BLaER1 treated with 17β-estradiol and CSF1 and Interleukin-3, amounts not matched to agents 10 nM and 100 nM (cell line): ENCODE data around the gene KDELR3.

ENCODE experiments used
- H3K27ac ChIP-seq, 11 experiments: shearing (Covaris generic); formaldehyde crosslinking; 2 replicates each; pipeline ENCODE4 v1.8.1; 2022
- H3K27me3 ChIP-seq, 11 experiments: shearing (Covaris generic); formaldehyde crosslinking; 2 replicates each; pipeline ENCODE4 v1.8.1; 2022
- H3K36me3 ChIP-seq, 11 experiments: shearing (Covaris generic); formaldehyde crosslinking; 2 replicates each; pipeline ENCODE4 v1.8.1; 2022
- H3K4me1 ChIP-seq, 10 experiments: shearing (Covaris generic); formaldehyde crosslinking; 2 replicates each; pipeline ENCODE4 v1.8.1; 2022
- H3K4me2 ChIP-seq, 11 experiments: shearing (Covaris generic); formaldehyde crosslinking; 2 replicates each; pipeline ENCODE4 v1.8.1; 2022
- H3K4me3 ChIP-seq, 10 experiments: shearing (Covaris generic); formaldehyde crosslinking; 2 replicates each; pipeline ENCODE4 v1.8.1; 2022
- H3K9ac ChIP-seq, 11 experiments: shearing (Covaris generic); formaldehyde crosslinking; 2 replicates each; pipeline ENCODE4 v1.8.1; 2022
- H3K9me3 ChIP-seq, 11 experiments: shearing (Covaris generic); formaldehyde crosslinking; replicated peaks in 1 of 11; 2 replicates each; pipeline ENCODE4 v1.8.1; 2022
- H4K20me1 ChIP-seq, 11 experiments: shearing (Covaris generic); formaldehyde crosslinking; 2 replicates each; pipeline ENCODE4 v1.8.1; 2022
- Cebpa-rat ChIP-seq, 11 experiments: shearing (Covaris generic); IDR thresholded peaks; 2 replicates each; pipeline ENCODE4 v1.8.1; 2022

The KDELR3 gene

DNA sequence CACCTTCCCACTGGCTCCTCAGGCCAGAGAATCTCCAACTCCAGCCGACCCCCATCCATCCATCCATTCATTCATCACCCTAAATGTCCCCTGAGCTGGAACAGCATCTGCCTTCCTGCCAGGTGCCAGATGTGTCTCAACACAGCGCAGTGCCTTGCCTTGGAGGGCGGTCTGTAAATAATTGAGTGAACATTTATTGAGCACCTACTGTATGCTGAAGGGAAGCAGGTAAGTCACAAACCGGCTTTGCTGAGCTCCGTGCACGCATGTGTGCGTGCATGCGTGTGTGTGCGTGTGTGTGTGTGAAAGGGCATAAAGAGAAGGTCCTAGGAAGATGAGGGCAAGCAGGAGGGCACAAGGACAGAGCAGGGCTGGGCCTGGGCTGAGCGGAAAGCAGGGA lies 23.1 kb upstream of the KDELR3 start:
- no peaks in the 10 kb centered on the region for H3K36me3 ChIP-seq
- H3K9ac ChIP-seq, result no peak overlapping the region
- H3K9me3 ChIP-seq, result no peaks in the 10 kb centered on the region
- no peak overlapping the region for H3K4me3 ChIP-seq
- peaks cover 5 to 15% (median 12%) of the 10 kb centered on the region in 11 experiments; a peak in 21 of 22 replicates for H3K27me3 ChIP-seq
- peaks cover 0 to 30% (median 0%) of the 10 kb centered on the region in 11 experiments; a peak in 5 of 22 replicates for H4K20me1 ChIP-seq
- H3K4me1 ChIP-seq, result peaks cover 0 to 27% (median 17%) of the 10 kb centered on the region in 10 experiments; a peak in 16 of 20 replicates
- TF ChIP-seq Cebpa-rat (IDR thresholded peaks at IDR 0.05), result no peak
- H3K27ac ChIP-seq, result no peak overlapping the region
- peak overlapping the region in 9 of 11 experiments; percentile 9 to 58 (median 39); a peak in 14 of 22 replicates for H3K4me2 ChIP-seq

DNA sequence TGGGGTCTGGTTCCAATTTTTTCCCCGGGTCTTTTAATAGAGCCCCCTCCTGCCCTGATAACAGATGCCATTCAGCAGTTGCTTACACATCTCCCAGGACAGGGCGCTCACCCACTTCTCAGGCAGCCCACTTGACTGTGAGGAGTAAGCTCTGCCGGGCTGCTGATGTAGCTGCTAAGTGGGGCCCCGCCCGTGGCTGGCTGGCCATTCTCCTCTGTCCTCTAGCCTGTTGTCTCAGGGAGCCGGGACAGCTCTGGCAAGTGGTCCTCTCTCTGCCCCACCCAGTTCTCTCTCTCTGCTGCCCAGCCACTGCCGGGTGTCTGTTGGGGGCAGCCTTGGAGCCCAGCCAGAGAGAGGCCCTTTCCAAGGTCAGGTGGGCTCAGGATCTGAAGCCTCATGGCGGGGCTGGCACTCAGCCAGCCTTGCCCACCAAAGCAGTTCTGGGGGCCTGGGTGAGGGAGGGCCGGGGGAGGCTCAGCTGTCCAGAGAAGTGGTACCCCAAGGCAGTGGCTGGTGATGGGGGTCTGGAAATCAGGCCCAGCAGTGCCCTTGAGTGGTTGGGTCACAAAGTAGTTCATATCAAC lies 21.8 kb upstream of the KDELR3 start:
- H3K9ac ChIP-seq, result no peak overlapping the region
- TF ChIP-seq Cebpa-rat (IDR thresholded peaks at IDR 0.05), result no peak
- peaks cover 18 to 29% (median 25%) of the 10 kb centered on the region in 11 experiments for H3K27me3 ChIP-seq
- H3K4me3 ChIP-seq, result no peak overlapping the region
- no peak overlapping the region for H3K27ac ChIP-seq
- H3K9me3 ChIP-seq, result no peaks in the 10 kb centered on the region
- H3K36me3 ChIP-seq, result no peaks in the 10 kb centered on the region
- H3K4me1 ChIP-seq, result peaks cover 0 to 27% (median 17%) of the 10 kb centered on the region in 10 experiments; a peak in 16 of 20 replicates
- no peak overlapping the region for H3K4me2 ChIP-seq
- peaks cover 0 to 44% (median 0%) of the 10 kb centered on the region in 11 experiments; a peak in 6 of 22 replicates for H4K20me1 ChIP-seq

DNA sequence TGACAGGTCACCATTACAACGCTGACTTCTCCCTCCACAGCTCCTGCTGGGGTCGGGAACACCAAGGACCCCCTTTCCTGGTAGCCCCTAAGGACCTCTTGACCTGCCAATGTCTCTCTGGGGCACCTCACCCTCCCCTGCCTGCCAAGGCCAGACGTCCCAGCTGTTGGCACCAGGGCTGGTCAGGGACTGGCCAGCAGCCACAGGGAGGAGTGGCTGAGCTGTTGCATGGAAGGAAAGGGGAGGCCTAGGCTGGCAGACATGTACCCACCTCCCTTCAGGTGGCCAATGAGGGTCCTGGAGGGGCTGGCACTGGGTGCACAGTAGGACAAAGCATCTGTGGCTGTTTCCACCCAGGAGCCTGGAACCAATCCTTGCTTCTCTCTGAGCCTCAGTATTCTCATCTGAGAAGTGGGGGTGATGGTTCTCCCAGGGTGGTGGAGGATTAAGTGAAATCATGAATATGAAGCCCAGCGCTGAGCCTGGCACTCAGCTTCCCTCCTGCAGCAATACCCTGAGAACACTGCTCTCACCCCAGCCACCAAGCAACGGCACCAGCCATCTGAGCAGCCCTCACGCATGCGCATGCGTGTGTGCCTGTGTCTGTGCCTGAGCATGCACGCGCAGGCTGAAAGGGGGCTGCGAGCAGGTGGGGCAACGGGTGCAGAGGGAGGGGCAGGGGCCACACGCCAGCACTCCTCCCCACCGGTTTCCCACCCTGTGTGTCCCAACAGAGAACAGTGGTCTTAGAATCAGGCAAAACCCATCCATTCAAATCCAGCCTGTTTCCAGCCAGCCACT lies 18.8 kb upstream of the KDELR3 start:
- H3K4me3 ChIP-seq, result no peak overlapping the region
- no peak for TF ChIP-seq Cebpa-rat (IDR thresholded peaks at IDR 0.05)
- H3K27me3 ChIP-seq, result peaks cover 48 to 59% (median 55%) of the 10 kb centered on the region in 11 experiments

DNA sequence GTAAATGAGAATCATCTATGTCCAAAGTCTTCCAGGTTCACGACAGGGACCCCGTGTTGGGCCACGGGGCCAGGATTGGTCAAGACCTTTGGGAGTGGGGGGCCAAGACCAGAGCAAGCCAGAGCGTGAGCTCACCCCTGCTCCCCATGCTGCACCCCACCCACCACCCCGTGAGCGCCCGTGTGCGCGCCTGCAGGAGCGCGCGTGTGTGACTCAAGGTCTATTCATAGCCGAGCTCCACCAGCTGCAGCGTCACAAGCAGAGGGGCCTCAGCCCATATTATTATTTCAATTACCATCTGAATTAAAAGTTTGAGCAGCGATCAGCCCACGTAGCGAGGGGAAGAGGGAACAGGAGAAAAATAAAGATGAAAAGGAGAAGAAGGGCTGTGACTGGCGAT lies 18.1 kb upstream of the KDELR3 start:
- Histone ChIP-seq H3K4me3 (no peak overlapping the region), H3K4me1 (peaks cover 4 to 18% (median 10%) of the 10 kb centered on the region in 10 experiments; a peak in 17 of 20 replicates), H3K27me3 (peaks cover 55 to 65% (median 61%) of the 10 kb centered on the region in 11 experiments), H3K9ac (no peak overlapping the region), H3K36me3 (no peaks in the 10 kb centered on the region), H4K20me1 (peaks cover 0 to 59% (median 16%) of the 10 kb centered on the region in 11 experiments; a peak in 15 of 22 replicates), H3K4me2 (no peak overlapping the region), H3K9me3 (no peaks in the 10 kb centered on the region), H3K27ac (no peak overlapping the region)
- no peak for TF ChIP-seq Cebpa-rat (IDR thresholded peaks at IDR 0.05)

More for the DNA sequence above, 18.8 kb upstream of the KDELR3 start:
- peaks cover under 1 to 18% (median 11%) of the 10 kb centered on the region in 10 experiments; a peak in 15 of 20 replicates for H3K4me1 ChIP-seq
- no peaks in the 10 kb centered on the region for H3K36me3 ChIP-seq
- H3K4me2 ChIP-seq, result no peak overlapping the region
- no peak overlapping the region for H3K27ac ChIP-seq
- H3K9ac ChIP-seq, result no peak overlapping the region
- no peaks in the 10 kb centered on the region for H3K9me3 ChIP-seq
- peaks cover 0 to 56% (median 9%) of the 10 kb centered on the region in 11 experiments; a peak in 15 of 22 replicates for H4K20me1 ChIP-seq

DNA sequence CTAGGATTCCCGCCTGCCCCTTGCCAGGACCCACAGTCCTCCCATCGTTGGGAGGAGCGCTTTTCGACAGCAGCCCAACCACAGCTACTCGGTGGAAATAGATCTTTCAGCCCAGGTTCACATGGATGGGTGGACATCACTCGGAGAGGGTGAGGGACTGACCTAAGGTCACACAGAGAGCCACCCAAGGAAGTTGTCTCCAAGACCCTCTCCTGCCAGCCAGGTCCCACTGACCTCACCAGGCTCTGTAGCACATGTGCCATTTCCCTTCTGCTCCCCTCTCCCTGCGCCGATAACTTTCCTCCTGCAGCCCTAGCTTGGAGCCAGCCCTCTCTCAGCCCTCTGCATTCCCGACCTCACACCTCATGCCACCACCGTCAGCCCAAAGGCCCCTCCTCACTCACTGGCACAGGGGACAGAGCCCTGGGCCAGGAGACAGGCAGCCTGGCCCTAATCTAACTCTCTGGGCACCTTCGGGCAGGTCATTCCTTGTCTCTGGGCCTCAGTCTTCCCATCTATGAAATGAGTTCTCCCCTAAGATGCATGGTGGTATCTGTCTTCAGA lies 17.6 kb upstream of the KDELR3 start:
- no peak for TF ChIP-seq Cebpa-rat (IDR thresholded peaks at IDR 0.05)

DNA sequence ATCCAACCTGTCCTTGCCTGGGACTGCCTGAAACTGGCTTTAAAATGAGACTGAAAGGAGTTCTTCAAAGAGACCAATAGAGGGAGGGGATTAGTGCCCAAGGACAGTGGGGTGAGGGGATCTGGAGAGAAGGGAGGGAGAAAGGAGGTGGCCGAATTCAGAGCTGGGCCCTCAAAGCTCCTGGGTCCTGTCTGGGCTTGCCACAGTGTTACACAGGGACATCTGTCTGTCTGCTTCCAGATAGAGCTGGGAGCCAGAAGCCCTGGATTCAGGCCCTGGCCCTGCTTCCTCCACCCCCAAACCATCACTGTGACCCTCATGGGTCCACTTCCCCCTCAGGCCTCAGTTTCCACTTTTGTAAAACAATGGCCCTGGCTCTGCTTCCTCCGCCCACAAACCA lies 16.5 kb upstream of the KDELR3 start:
- Histone ChIP-seq H3K36me3 (no peaks in the 10 kb centered on the region), H4K20me1 (peaks cover 0 to 70% (median 18%) of the 10 kb centered on the region in 11 experiments; a peak in 15 of 22 replicates), H3K4me3 (no peak overlapping the region), H3K27ac (no peak overlapping the region), H3K9me3 (no peaks in the 10 kb centered on the region), H3K9ac (no peak overlapping the region), H3K27me3 (peaks cover 71 to 81% (median 78%) of the 10 kb centered on the region in 11 experiments), H3K4me2 (no peak overlapping the region), H3K4me1 (peaks cover 6 to 16% (median 11%) of the 10 kb centered on the region in 10 experiments; a peak in 17 of 20 replicates)
- no peak for TF ChIP-seq Cebpa-rat (IDR thresholded peaks at IDR 0.05)

More for the DNA sequence above, 17.6 kb upstream of the KDELR3 start:
- Histone ChIP-seq H3K4me3 (no peak overlapping the region), H3K9me3 (no peaks in the 10 kb centered on the region), H3K4me1 (peaks cover 6 to 15% (median 10%) of the 10 kb centered on the region in 10 experiments; a peak in 17 of 20 replicates), H3K9ac (no peak overlapping the region), H3K36me3 (no peaks in the 10 kb centered on the region), H3K27me3 (peaks cover 60 to 71% (median 67%) of the 10 kb centered on the region in 11 experiments), H3K4me2 (no peak overlapping the region), H3K27ac (no peak overlapping the region), H4K20me1 (peaks cover 0 to 62% (median 18%) of the 10 kb centered on the region in 11 experiments; a peak in 15 of 22 replicates)

DNA sequence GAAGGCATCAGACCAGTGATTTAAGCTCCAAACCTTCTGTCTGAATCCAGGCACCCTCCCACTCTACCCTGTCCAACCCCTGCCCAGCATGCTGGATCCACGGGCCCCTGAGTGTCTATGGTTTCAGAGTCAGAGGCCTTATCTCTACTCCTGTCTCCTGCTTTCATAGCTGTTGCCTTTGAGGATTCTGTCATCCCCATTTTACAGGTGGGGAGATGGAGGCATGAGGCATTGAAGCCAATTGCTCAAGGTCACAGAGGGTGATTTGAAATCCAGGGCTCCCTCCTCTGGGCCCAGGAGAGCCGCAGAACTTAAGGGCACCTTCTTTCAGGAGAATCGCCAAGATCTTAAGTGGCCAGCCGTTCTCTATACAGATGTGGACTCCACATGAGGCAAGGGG lies 16.0 kb upstream of the KDELR3 start:
- H3K36me3 ChIP-seq, result no peaks in the 10 kb centered on the region
- H3K4me2 ChIP-seq, result no peak overlapping the region
- H3K4me1 ChIP-seq, result peaks cover 6 to 20% (median 13%) of the 10 kb centered on the region in 10 experiments; a peak in 17 of 20 replicates
- no peak overlapping the region for H3K27ac ChIP-seq
- peaks cover 74 to 86% (median 82%) of the 10 kb centered on the region in 11 experiments for H3K27me3 ChIP-seq
- H3K4me3 ChIP-seq, result no peak overlapping the region
- no peaks in the 10 kb centered on the region for H3K9me3 ChIP-seq
- H3K9ac ChIP-seq, result no peak overlapping the region
- peaks cover 0 to 75% (median 18%) of the 10 kb centered on the region in 11 experiments; a peak in 15 of 22 replicates for H4K20me1 ChIP-seq
- no peak for TF ChIP-seq Cebpa-rat (IDR thresholded peaks at IDR 0.05)

DNA sequence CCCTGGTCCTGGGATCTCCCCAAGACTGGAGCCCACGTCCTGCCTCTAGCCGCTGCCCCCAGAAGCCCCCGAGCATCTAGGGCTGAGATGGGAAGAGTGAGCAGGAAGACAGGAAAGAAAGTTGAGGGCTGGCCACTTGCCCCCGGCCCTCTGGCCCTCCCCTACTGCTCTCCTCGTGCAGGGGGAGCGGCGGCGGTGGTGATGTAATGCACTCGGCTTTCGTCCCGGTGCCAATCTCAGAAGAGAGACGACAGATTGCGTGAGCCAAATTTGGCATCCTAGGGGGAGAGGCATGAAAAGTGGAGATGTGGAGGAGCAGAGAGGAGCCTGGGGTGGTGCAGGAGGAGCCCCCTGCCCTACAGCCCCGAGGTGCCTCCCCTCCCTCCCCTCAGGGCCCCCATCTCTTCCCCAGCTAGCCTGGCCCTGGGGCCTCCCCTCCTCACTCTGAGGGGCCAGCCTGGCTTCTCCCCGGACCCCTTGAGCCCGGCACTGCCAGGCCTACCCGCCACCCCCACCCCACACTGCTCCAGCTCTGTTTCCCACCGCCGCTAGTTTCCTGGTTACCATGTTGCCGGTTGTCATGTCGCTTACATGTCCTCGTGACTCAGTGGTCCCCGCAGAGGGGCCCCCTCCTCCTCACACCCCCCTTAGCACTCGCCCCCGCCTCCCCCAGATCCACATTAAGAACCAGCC lies 15.4 kb upstream of the KDELR3 start:
- Histone ChIP-seq H3K27me3 (peaks cover 74 to 93% (median 85%) of the 10 kb centered on the region in 11 experiments), H3K4me2 (no peak overlapping the region), H4K20me1 (peaks cover 0 to 81% (median 18%) of the 10 kb centered on the region in 11 experiments; a peak in 15 of 22 replicates), H3K4me1 (peaks cover 6 to 23% (median 13%) of the 10 kb centered on the region in 10 experiments; a peak in 17 of 20 replicates), H3K36me3 (no peaks in the 10 kb centered on the region), H3K27ac (no peak overlapping the region), H3K4me3 (no peak overlapping the region), H3K9me3 (no peaks in the 10 kb centered on the region), H3K9ac (no peak overlapping the region)
- no peak for TF ChIP-seq Cebpa-rat (IDR thresholded peaks at IDR 0.05)
